Upper lobe of left lung (tissue), 6 donors: ENCODE results near the gene MED25. TPM values are rescaled to one million over a fixed set of nuclear protein-coding genes. Genes with fewer than 3 reads are reported as not detected.

Experiments used
- ATAC-seq, 2 donors: fragments of 200-7000 bp; cut with Tn5 transposase; one replicate each; pipeline ENCODE4 v1.9.1; 2022; ENCODE audit warnings: mild to moderate bottlenecking in 2 of 2, moderate library complexity in 2 of 2; ENCODE audit not compliant: low FRiP score in 2 of 2
- DNase-seq, 2 donors: peaks; one replicate each; pipeline ENCODE4 v3.0.0-alpha.2; 2019 to 2020
- H3K27ac ChIP-seq, 4 donors: fragments of 200-600 bp; sonication (generic); one replicate each; pipeline ENCODE4 v1.5.1; 2016 to 2019
- H3K27me3 ChIP-seq, 4 donors: fragments of 200-600 bp; sonication (generic); one replicate each; pipeline ENCODE4 v1.5.1; 2017 to 2019
- H3K36me3 ChIP-seq, 4 donors: fragments of 200-600 bp; sonication (generic); one replicate each; pipeline ENCODE4 v1.5.1; 2016 to 2019
- H3K4me1 ChIP-seq, 4 donors: fragments of 200-600 bp; sonication (generic); one replicate each; pipeline ENCODE4 v1.5.1; 2018 to 2019
- H3K4me3 ChIP-seq, 4 donors: fragments of 200-600 bp; sonication (generic); one replicate each; pipeline ENCODE4 v1.5.1; 2017 to 2019; ENCODE audit warnings: mild to moderate bottlenecking in 2 of 4, moderate library complexity in 1 of 4
- H3K9me3 ChIP-seq, 4 donors: fragments of 200-600 bp; sonication (generic); one replicate each; pipeline ENCODE4 v1.5.1; 2018 to 2019
- EP300 ChIP-seq, 4 donors: sonication (generic); formaldehyde crosslinking; IDR thresholded peaks; one replicate each; pipeline ENCODE4 v1.5.1; 2017; ENCODE audit warnings: antibody characterized with exemption in 4 of 4, control low read depth in 2 of 4
- POLR2A ChIP-seq, 4 donors: fragments of 450-650 bp; IDR thresholded peaks; one replicate each; pipeline ENCODE4 v1.5.1; 2016 to 2017; ENCODE audit warnings: antibody characterized with exemption in 4 of 4, mild to moderate bottlenecking in 2 of 4
- POLR2AphosphoS5 ChIP-seq, 2 donors: sonication (generic); formaldehyde crosslinking; IDR thresholded peaks; one replicate each; pipeline ENCODE4 v1.5.1; 2017; ENCODE audit warnings: antibody characterized with exemption in 2 of 2
- WGBS, 2 donors: methylation state at CpG; one replicate each; pipeline ENCODE4 v1.1.5; 2017 to 2018; 5-methylcytosine and 5-hydroxymethylcytosine counted together
- total RNA-seq, 6 donors: library from RNA; depleted of rRNA in 4 of 6; stranded (reverse); fragments of >200 nt in 4 of 6; gene quantifications; one replicate each; pipeline versions ENCODE4 v1.1.0 to v1.2.1, GENCODE V29; 2016 to 2021
- TF ChIP-seq, protein P1 (sequence below), 6 experiments: fragments of 450-650 bp in 4 of 6; fragments of 200-600 bp in 2 of 6; sonication (generic) in 2 of 6; IDR thresholded peaks; one replicate each; pipeline ENCODE4 v1.5.1; 2016 to 2019; ENCODE audit warnings: antibody characterized with exemption in 6 of 6
- donor health status: DM: no; HTN: no; CAD: no; lungs with moderate emphysema.
- donor health status: DM: no; HTN: yes; CAD: no; lungs with severe emphysema.

Gene MED25
- total RNA-seq, 6 donors from 2014 or later: 41.7 to 110 (median 61.2) TPM

DNA sequence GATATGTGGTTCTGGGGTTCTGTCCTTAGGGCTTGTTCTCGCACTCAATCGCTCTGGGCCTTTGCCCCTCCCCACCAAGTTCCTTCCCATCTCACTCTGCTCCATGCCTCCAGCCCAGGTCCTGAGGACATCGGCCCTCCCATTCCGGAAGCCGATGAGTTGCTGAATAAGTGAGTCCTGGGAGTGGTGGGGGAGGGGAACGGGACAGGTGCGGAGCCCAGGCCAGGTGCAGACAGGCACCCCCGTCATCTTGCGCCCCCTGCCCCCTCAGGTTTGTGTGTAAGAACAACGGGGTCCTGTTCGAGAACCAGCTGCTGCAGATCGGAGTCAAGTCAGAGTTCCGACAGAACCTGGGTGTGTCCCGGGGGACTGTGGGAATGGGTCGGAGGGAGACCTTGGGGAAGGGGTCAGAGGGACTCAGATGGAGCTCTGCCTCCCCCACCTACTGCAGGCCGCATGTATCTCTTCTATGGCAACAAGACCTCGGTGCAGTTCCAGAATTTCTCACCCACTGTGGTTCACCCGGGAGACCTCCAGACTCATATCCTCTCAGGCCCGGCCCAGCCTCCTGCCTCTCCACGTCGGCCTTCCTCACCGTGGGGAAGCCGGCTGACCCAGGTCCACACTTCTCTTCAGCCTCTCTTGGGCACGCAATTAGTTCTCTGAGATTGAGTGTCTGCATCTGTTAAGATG lies 15.1 kb upstream of the MED25 start:
- H3K4me3 ChIP-seq: no peak overlapping the region
- no peaks in the 10 kb centered on the region for H3K27me3 ChIP-seq
- 89 to 92% methylated on average over 24 of the region's 24 CpGs for WGBS, 2 donors
- no peak for ATAC-seq
- no peaks in the 10 kb centered on the region for H3K9me3 ChIP-seq
- peaks cover 0 to 2% (median under 1%) of the 10 kb centered on the region in 4 donors for H3K4me1 ChIP-seq
- TF ChIP-seq POLR2AphosphoS5 (IDR thresholded peaks at IDR 0.05): no peak
- TF ChIP-seq, protein P1, sequence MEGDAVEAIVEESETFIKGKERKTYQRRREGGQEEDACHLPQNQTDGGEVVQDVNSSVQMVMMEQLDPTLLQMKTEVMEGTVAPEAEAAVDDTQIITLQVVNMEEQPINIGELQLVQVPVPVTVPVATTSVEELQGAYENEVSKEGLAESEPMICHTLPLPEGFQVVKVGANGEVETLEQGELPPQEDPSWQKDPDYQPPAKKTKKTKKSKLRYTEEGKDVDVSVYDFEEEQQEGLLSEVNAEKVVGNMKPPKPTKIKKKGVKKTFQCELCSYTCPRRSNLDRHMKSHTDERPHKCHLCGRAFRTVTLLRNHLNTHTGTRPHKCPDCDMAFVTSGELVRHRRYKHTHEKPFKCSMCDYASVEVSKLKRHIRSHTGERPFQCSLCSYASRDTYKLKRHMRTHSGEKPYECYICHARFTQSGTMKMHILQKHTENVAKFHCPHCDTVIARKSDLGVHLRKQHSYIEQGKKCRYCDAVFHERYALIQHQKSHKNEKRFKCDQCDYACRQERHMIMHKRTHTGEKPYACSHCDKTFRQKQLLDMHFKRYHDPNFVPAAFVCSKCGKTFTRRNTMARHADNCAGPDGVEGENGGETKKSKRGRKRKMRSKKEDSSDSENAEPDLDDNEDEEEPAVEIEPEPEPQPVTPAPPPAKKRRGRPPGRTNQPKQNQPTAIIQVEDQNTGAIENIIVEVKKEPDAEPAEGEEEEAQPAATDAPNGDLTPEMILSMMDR (IDR thresholded peaks at IDR 0.05): no peak
- TF ChIP-seq POLR2A (IDR thresholded peaks at IDR 0.05): no peak
- no peak for TF ChIP-seq EP300 (IDR thresholded peaks at IDR 0.05)
- no peak for DNase-seq
- peak overlapping the region in 1 of 4 donors; percentile 30 for H3K27ac ChIP-seq
- peaks cover 21 to 96% (median 76%) of the 10 kb centered on the region in 4 donors for H3K36me3 ChIP-seq

DNA sequence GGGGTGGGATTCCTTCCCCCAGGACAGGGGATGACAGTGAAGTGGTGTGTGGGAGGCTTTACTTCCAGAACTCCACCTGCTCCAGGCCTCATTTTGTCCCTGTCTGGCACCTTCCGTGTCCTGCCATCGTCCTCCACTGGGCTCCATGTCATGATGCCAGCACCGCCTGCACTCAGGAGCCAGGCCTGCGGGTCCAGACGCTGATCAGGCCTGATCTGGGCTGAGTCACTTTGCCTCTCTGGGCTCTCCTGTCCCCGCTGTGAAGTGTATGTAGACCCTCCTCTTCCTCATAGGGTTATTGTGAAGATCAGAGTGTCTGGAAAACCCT lies 14.6 kb upstream of the MED25 start:
- ATAC-seq (no peak), DNase-seq (no peak)
- TF ChIP-seq, protein P1 (IDR thresholded peaks at IDR 0.05): no peak
- TF ChIP-seq POLR2A (IDR thresholded peaks at IDR 0.05) (no peak), POLR2AphosphoS5 (IDR thresholded peaks at IDR 0.05) (no peak)
- Histone ChIP-seq H3K27ac (no peak overlapping the region), H3K36me3 (peaks cover 19 to 92% (median 72%) of the 10 kb centered on the region in 4 donors), H3K27me3 (no peaks in the 10 kb centered on the region), H3K4me1 (peaks cover 2 to 6% (median 4%) of the 10 kb centered on the region in 4 donors), H3K9me3 (no peaks in the 10 kb centered on the region), H3K4me3 (no peak overlapping the region)
- WGBS, 2 donors: 92 to 95% methylated on average over 6 of the region's 6 CpGs

DNA sequence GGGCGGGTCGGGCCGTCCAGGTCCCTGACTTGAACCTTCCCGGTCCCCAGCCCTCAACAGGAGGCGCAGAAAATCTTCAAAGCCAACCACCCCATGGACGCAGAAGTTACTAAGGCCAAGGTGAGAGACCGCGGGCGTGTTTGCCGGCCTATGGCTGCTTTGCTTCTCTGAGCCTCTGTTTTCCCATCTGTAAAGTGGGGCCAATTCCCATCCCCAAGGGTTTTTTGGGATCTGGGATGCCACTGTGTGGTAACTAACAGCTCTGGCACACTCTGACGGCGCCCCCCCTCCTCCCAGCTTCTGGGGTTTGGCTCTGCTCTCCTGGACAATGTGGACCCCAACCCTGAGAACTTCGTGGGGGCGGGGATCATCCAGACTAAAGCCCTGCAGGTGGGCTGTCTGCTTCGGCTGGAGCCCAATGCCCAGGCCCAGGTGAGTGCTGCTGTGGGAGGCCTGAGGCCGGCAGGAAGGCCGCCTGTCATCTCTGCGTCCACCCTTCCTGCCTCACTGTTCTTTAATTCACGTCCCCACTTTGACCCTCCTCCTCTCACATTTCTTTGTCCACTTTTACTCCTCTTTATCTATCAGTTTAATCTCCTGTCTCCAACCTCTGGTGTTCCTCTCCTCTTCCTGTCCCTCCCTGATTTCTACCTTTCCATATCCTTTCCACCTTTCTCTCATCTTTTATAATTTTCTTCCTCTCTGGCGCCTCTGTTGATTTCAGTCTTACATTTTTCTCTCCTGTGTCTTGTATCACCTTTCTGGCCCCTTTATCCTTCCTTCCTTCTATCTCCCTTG lies 12.1 kb upstream of the MED25 start:
- Histone ChIP-seq H3K9me3 (no peaks in the 10 kb centered on the region), H3K4me1 (peaks cover 14 to 23% (median 18%) of the 10 kb centered on the region in 4 donors), H3K36me3 (peaks cover 11 to 67% (median 46%) of the 10 kb centered on the region in 4 donors), H3K27ac (no peak overlapping the region), H3K4me3 (peak overlapping the region in 1 of 4 donors; percentile 19), H3K27me3 (no peaks in the 10 kb centered on the region)
- TF ChIP-seq POLR2A (IDR thresholded peaks at IDR 0.05) (no peak), POLR2AphosphoS5 (IDR thresholded peaks at IDR 0.05) (no peak), EP300 (IDR thresholded peaks at IDR 0.05) (no peak)
- TF ChIP-seq, protein P1 (IDR thresholded peaks at IDR 0.05): no peak
- WGBS, 2 donors: 89 to 93% methylated on average over 8 to 17 of the region's 20 CpGs
- ATAC-seq (no peak), DNase-seq (no peak)

DNA sequence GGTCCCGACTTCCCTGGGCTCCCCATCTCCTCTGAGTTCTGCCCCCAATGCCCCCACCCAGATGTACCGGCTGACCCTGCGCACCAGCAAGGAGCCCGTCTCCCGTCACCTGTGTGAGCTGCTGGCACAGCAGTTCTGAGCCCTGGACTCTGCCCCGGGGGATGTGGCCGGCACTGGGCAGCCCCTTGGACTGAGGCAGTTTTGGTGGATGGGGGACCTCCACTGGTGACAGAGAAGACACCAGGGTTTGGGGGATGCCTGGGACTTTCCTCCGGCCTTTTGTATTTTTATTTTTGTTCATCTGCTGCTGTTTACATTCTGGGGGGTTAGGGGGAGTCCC lies 11.5 kb upstream of the MED25 start:
- TF ChIP-seq EP300 (IDR thresholded peaks at IDR 0.05) (no peak), POLR2A (IDR thresholded peaks at IDR 0.05) (no peak), POLR2AphosphoS5 (IDR thresholded peaks at IDR 0.05) (no peak)
- TF ChIP-seq, protein P1 (IDR thresholded peaks at IDR 0.05): no peak
- H3K4me1 ChIP-seq: peaks cover 14 to 23% (median 18%) of the 10 kb centered on the region in 4 donors
- H3K36me3 ChIP-seq: peaks cover 7 to 61% (median 41%) of the 10 kb centered on the region in 4 donors
- H3K4me3 ChIP-seq: no peak overlapping the region
- no peak for ATAC-seq
- H3K27me3 ChIP-seq: no peaks in the 10 kb centered on the region
- no peaks in the 10 kb centered on the region for H3K9me3 ChIP-seq
- no peak overlapping the region for H3K27ac ChIP-seq
- DNase-seq: no peak
- whole genome bisulfite sequencing, 2 donors: 91 to 98% methylated on average over 8 of the region's 8 CpGs
